HUES48 (cell line): ENCODE data around the gene BPIFB2.

Experiments
- H3K27ac ChIP-seq: one replicate; pipeline ENCODE4 v1.7.0; 2013; ENCODE audit warnings: low read depth, low read length, inconsistent platforms
- H3K27me3 ChIP-seq: 2 replicates; pipeline ENCODE4 v1.6.1; 2013; ENCODE audit warnings: mild to moderate bottlenecking, low read length; ENCODE audit not compliant: control insufficient read depth, insufficient read depth
- H3K36me3 ChIP-seq: 2 replicates; pipeline ENCODE4 v1.6.1; 2013; ENCODE audit warnings: low read length; ENCODE audit not compliant: control insufficient read depth, insufficient read depth
- H3K4me1 ChIP-seq: 2 replicates; pipeline ENCODE4 v1.6.1; 2013; ENCODE audit warnings: mild to moderate bottlenecking, low read length; ENCODE audit not compliant: control insufficient read depth, insufficient read depth
- H3K4me3 ChIP-seq: 2 replicates; pipeline ENCODE4 v1.5.1; 2013; ENCODE audit warnings: mild to moderate bottlenecking, low read depth, low read length
- H3K9ac ChIP-seq: 2 replicates; pipeline ENCODE4 v1.6.1; 2013; ENCODE audit warnings: mild to moderate bottlenecking, low read depth, low read length, moderate library complexity
- H3K9me3 ChIP-seq: 2 replicates; pipeline ENCODE4 v1.6.1; 2013; ENCODE audit warnings: low read length; ENCODE audit not compliant: control insufficient read depth, insufficient read depth

Gene BPIFB2

GRCh38 chr20:33021879-33022278 is 14.4 kb downstream of the BPIFB2 start:
- Histone ChIP-seq H3K4me3 (no peak overlapping the region), H3K9ac (no peak overlapping the region), H3K36me3 (no peaks in the 10 kb centered on the region), H3K4me1 (no peaks in the 10 kb centered on the region), H3K27me3 (no peaks in the 10 kb centered on the region), H3K9me3 (no peaks in the 10 kb centered on the region), H3K27ac (no peak overlapping the region)

- Histone ChIP-seq H3K27ac (no peak overlapping the region), H3K4me1 (no peaks in the 10 kb centered on the region), H3K9ac (no peak overlapping the region), H3K4me3 (no peak overlapping the region), H3K9me3 (no peaks in the 10 kb centered on the region), H3K36me3 (no peaks in the 10 kb centered on the region), H3K27me3 (no peaks in the 10 kb centered on the region)
Measured at GRCh38 chr20:33022289-33022688, 14.8 kb downstream of the BPIFB2 start.

- H3K27me3 ChIP-seq, result no peaks in the 10 kb centered on the region; the same call in 1 of the 2 replicates
- H3K27ac ChIP-seq, result no peak overlapping the region
- H3K4me1 ChIP-seq, result no peaks in the 10 kb centered on the region
- H3K9ac ChIP-seq, result no peak overlapping the region
- no peaks in the 10 kb centered on the region for H3K9me3 ChIP-seq
- H3K4me3 ChIP-seq, result no peak overlapping the region
- H3K36me3 ChIP-seq, result no peaks in the 10 kb centered on the region
Measured at GRCh38 chr20:33022694-33023438, 15.4 kb downstream of the BPIFB2 start.

GRCh38 chr20:33023439-33024242 is 16.1 kb downstream of the BPIFB2 start:
- Histone ChIP-seq H3K27ac (no peak overlapping the region), H3K4me1 (no peaks in the 10 kb centered on the region), H3K27me3 (no peaks in the 10 kb centered on the region; the same call in 1 of the 2 replicates), H3K4me3 (no peak overlapping the region), H3K9me3 (no peaks in the 10 kb centered on the region), H3K9ac (no peak overlapping the region), H3K36me3 (no peaks in the 10 kb centered on the region)

- Histone ChIP-seq H3K4me3 (no peak overlapping the region), H3K36me3 (no peaks in the 10 kb centered on the region), H3K9me3 (no peaks in the 10 kb centered on the region), H3K27me3 (no peaks in the 10 kb centered on the region; the same call in 1 of the 2 replicates), H3K9ac (no peak overlapping the region), H3K27ac (no peak overlapping the region), H3K4me1 (no peaks in the 10 kb centered on the region)
Measured at GRCh38 chr20:33024243-33024560, 16.7 kb downstream of the BPIFB2 start.

- H3K27me3 ChIP-seq, result no peaks in the 10 kb centered on the region; the same call in 1 of the 2 replicates
- H3K4me3 ChIP-seq, result no peak overlapping the region
- H3K27ac ChIP-seq, result no peak overlapping the region
- no peaks in the 10 kb centered on the region for H3K36me3 ChIP-seq
- no peak overlapping the region for H3K9ac ChIP-seq
- H3K4me1 ChIP-seq, result no peaks in the 10 kb centered on the region
- H3K9me3 ChIP-seq, result no peaks in the 10 kb centered on the region
Measured at GRCh38 chr20:33024609-33025317, 17.3 kb downstream of the BPIFB2 start.

GRCh38 chr20:33025318-33025876 is 17.9 kb downstream of the BPIFB2 start:
- no peaks in the 10 kb centered on the region for H3K9me3 ChIP-seq
- no peaks in the 10 kb centered on the region; the same call in 1 of the 2 replicates for H3K27me3 ChIP-seq

GRCh38 chr20:33026072-33026778 is 18.7 kb downstream of the BPIFB2 start:
- Histone ChIP-seq H3K36me3 (no peaks in the 10 kb centered on the region), H3K27me3 (no peaks in the 10 kb centered on the region; the same call in 1 of the 2 replicates), H3K9ac (no peak overlapping the region), H3K27ac (no peak overlapping the region), H3K4me3 (no peak overlapping the region), H3K4me1 (no peaks in the 10 kb centered on the region), H3K9me3 (no peaks in the 10 kb centered on the region)

More at GRCh38 chr20:33025318-33025876, 17.9 kb downstream of the BPIFB2 start:
- Histone ChIP-seq H3K36me3 (no peaks in the 10 kb centered on the region), H3K4me1 (no peaks in the 10 kb centered on the region), H3K27ac (no peak overlapping the region), H3K9ac (no peak overlapping the region), H3K4me3 (no peak overlapping the region)

- Histone ChIP-seq H3K4me3 (no peak overlapping the region), H3K36me3 (no peaks in the 10 kb centered on the region), H3K9me3 (no peaks in the 10 kb centered on the region), H3K9ac (no peak overlapping the region), H3K27me3 (no peaks in the 10 kb centered on the region; the same call in 1 of the 2 replicates), H3K27ac (no peak overlapping the region), H3K4me1 (no peaks in the 10 kb centered on the region)
Measured at GRCh38 chr20:33026779-33027759, 19.6 kb downstream of the BPIFB2 start.
